ENCODE data around the gene TRIM72.
"Not testable (repeated sequence)": the region's sequence is repeated elsewhere in the genome, so short reads cannot be mapped to it uniquely, and the experiment has no call there.

The TRIM72 gene

DNA sequence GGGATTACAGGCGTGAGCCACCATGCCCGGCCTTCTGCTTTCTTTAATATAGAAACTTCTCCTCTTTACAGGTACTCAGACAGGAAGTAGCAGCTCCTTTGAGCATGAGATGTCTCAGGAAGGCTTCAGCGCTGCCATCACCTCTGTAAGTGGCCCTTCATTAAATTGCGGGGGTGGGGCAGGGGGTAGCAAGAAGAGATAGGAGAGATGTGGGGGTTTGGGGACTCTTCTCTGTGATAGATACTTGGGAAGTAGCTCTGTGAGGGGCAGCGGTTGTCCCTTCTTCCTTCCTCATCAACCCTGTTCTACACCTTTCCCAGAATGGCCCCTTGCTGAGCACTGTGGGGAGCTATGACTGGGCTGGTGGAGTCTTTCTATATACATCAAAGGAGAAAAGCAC is 62.7 kb downstream of the TRIM72 start:
- in situ Hi-C loops (cut with HindIII; ENCODE audit: low sequenced_read_pairs) = no loop called here

DNA sequence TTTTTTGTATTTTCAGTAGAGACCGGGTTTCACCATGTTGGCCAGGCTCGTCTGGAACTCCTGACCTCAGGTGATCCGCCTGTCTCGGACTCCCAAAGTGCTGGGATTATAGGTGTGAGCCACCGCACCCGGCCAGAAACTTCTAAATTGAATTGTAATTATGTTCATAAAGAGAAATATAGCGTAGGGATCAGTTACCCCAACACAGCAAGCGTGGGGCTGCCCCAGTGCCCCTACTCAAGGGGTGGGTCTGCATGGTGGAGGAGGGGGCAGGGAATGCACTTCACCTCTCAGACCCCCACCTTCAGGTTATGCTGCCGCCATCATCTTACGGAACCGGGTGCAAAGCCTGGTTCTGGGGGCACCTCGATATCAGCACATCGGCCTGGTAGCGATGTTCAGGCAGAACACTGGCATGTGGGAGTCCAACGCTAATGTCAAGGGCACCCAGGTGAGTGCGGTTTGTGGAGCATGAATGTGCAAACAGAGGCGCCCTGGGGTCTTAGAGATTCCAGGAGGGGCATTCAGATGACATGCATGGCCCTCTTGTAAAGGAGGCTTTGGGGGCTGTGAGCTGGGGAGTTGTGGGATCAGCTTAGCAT is 63.8 kb downstream of the TRIM72 start:
- in situ Hi-C loops (cut with HindIII; ENCODE audit: low sequenced_read_pairs) = no loop called here

DNA sequence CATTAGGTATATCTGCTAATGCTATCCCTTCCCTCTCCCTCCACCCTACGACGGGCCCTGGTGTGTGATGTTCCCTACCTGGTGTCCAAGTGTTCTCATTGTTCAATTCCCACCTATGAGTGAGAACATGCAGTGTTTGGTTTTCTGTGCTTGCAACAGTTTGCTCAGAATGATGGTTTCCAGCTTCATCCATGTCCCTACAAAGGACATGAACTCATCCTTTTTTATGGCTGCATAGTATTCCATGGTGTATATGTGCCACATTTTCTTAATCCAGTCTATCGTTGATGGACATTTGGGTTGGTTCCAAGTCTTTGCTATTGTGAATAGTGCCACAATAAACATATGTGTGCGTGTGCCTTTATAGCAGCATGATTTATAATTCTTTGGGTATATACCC is 64.9 kb downstream of the TRIM72 start:
- in situ Hi-C loops (cut with HindIII; ENCODE audit: low sequenced_read_pairs) = not testable (repeated sequence)
